C4-2B (cell line): ENCODE data around the gene RNF180.
"Not testable (repeated sequence)": the region's sequence is repeated elsewhere in the genome, so short reads cannot be mapped to it uniquely, and the experiment has no call there.

Experiments
- H3K27ac ChIP-seq: fragments of 450-650 bp; 2 replicates; pipeline ENCODE4 v1.5.1; 2017
- ZFX ChIP-seq: fragments of 450-650 bp; IDR thresholded peaks from 2 replicates; pipeline ENCODE4 v1.6.1; 2017
- TF ChIP-seq, protein P1 (sequence below): fragments of 450-650 bp; conservative IDR thresholded peaks from 2 replicates; pipeline ENCODE4 v1.5.1; 2017; ENCODE audit warnings: mild to moderate bottlenecking

The RNF180 gene

DNA sequence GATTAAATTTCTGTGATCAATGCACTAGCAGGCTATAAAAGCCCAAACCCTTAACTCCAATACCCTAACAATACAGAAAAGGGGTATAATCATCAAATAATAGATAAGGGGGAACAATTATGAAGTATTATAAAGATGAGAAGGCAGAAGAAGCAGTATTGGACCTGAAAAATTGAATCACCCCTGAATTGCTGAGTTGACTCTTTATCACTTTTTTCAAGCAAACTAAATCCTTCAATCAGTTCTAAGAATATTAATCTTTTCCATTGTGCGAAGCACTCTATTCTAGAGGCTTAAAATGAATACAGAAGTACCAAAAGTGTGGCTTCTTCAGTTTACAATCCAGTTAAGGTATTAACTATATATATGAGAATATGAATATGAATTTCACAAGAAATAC is 120.7 kb downstream of the RNF180 start:
- TF ChIP-seq, protein P1, sequence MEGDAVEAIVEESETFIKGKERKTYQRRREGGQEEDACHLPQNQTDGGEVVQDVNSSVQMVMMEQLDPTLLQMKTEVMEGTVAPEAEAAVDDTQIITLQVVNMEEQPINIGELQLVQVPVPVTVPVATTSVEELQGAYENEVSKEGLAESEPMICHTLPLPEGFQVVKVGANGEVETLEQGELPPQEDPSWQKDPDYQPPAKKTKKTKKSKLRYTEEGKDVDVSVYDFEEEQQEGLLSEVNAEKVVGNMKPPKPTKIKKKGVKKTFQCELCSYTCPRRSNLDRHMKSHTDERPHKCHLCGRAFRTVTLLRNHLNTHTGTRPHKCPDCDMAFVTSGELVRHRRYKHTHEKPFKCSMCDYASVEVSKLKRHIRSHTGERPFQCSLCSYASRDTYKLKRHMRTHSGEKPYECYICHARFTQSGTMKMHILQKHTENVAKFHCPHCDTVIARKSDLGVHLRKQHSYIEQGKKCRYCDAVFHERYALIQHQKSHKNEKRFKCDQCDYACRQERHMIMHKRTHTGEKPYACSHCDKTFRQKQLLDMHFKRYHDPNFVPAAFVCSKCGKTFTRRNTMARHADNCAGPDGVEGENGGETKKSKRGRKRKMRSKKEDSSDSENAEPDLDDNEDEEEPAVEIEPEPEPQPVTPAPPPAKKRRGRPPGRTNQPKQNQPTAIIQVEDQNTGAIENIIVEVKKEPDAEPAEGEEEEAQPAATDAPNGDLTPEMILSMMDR: no peak
- TF ChIP-seq ZFX: no peak
- H3K27ac ChIP-seq: no peak overlapping the region

DNA sequence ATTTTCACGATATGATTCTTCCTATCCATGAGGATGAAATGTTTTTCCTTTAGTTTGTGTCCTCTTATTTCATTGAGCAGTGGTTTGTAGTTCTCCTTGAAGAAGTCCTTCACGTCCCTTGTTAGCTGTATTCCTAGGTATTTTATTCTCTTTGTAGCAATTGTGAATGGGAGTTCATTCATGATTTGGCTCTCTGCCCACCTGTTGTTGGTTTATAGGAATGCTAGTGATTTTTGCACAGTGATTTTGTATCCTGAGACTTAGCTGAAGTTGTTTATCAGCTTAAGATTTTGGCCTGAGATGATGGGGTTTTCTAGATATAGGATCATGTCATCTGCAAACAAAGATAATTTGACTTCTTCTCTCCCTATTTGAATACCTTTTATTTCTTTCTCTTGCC is 122.9 kb downstream of the RNF180 start:
- H3K27ac ChIP-seq: not testable (repeated sequence)

DNA sequence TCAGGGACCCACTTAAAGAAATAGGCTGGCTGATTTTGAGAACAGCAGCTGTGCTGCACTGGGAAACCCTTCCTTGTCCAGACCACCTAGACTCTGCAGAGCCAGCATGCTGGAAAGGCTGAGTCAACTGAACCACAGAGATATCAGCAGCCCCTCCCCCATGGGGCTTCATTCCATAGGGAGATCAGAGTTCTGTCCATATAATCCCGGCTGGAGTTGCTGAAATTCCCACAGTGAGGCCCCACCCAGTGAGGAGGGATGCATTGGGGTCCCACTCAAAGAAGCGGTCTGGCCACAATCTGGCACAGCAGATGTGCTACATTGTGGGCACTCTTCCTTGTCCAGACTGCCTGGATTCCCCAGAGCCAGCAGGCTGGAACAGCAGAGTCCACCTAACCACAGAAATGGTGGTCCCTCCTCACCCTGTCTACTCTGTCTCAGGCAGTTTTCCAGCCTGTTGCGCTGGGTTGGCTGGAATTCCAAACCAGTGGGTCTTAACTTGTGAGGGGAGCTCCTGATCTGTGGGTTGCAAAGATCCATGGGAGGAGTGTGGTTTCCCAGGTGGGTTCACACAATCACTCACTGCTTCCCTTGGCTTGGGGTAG is 127.1 kb downstream of the RNF180 start:
- TF ChIP-seq, protein P1: no peak
- no peak for TF ChIP-seq ZFX
- no peak overlapping the region for H3K27ac ChIP-seq

DNA sequence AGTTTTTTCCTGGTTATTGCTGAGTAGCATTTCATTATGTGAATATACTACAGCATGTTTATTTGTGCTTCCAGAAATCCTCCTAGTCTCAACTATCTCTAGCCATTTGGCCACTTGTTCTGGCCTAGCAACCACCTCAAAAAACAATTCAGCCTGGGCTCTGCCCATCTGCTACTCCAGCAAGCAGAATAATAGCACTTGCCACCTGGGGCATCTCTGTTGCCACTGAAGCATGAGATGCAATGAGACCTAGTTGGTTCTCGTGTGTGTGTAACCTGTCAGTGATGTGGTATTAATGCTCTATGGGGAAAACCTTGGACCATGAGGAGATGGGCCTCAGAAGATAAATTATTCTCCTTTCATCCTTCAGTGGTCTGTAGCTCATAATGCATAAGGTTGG is 129.5 kb downstream of the RNF180 start:
- no peak overlapping the region for H3K27ac ChIP-seq
- TF ChIP-seq, protein P1: no peak
- no peak for TF ChIP-seq ZFX

DNA sequence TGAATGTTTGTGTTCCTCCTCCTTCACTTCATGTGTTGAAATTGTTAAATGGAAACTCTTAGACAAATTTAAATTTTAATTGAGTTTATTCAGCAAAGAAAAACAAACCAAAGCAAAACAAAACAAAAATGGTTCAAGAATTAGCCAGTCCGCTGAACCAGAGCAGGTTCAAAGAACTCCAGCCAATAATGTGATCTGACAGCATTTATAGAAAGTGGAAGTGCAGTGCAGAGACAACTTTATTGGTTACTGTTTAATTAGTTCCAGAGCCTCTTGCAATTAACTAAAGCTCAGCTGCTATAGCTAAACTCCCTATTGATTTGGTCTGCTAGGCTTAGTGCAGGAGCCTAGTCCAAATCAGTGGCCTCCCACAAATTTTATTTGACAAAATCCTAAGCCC is 132.9 kb downstream of the RNF180 start:
- TF ChIP-seq, protein P1: no peak
- TF ChIP-seq ZFX: no peak
- no peak overlapping the region for H3K27ac ChIP-seq

DNA sequence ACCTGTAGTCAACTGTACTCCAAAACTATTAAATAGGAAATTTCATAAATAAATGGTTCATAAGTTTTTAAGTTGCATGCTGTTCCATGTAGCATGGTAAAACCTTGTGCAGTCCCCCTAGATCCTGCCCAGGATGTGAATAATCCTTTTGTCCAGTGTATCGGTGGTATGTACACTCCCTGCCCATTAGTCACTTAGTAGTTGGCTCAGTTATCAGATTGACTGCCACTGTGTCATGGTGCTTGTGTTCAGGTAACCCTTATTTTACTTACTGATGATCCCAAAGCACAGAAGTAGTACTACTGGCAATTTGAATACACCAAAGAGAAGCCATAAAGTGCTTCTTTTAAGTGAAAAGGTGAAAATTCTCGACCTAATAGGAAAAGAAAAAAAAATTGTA is 134.2 kb downstream of the RNF180 start:
- TF ChIP-seq ZFX: no peak
- TF ChIP-seq, protein P1: no peak
- no peak overlapping the region for H3K27ac ChIP-seq

DNA sequence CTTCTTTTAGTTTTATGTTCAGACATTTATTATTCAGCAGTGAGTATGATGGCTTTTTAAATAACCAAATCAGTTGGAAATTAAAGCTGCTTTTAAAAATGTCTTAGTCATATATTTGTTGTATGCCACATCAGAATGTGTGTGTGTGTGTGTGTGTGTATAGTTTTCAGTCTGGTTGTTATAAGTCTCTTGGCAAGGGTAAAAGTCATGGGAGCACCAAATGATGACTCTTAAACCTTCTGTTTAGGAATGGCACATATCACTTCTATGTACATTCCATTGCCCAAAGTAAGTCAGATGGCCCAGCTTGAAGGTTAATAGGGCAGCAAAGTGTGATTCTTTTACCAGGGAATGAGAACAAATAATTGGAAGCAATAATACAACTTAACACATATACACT is 135.9 kb downstream of the RNF180 start:
- H3K27ac ChIP-seq: no peak overlapping the region
- TF ChIP-seq, protein P1: no peak
- no peak for TF ChIP-seq ZFX

DNA sequence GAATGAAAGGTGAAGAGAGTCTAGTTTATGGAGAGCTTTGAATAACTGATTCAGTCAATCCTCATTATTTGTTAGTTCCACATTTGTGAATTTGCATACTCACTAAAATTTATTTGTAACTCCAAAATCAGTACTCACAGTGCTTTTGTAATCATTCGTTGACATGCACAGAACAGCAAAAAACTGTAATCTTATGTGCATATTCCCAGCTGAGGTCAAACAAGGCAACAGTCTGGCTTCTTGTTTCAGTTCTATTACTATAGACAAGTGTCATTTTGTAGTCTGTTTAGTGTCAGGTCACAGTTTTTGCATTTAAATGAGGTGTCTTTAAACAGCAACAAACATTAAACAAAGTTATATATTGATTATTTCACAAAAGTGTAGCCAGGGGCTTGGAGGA is 142.5 kb downstream of the RNF180 start:
- TF ChIP-seq, protein P1: no peak
- no peak for TF ChIP-seq ZFX
- no peak overlapping the region for H3K27ac ChIP-seq
